Inflammatory macrophage treated with lipopolysaccharide for 4 hours (primary cell): ENCODE results near the gene CENPV.

ENCODE experiments used
- DNase-seq: peaks from one replicate; pipeline ENCODE4 v3.0.0-alpha.2; 2020

CENPV gene

GRCh38 chr17:16358394-16358793 lies 5.1 kb upstream of the CENPV start:
- DNase-seq = no peak

- no peak for DNase-seq
Measured at GRCh38 chr17:16354585-16354984, 1.3 kb upstream of the CENPV start.

- DNase-seq = no peak
Measured at GRCh38 chr17:16352667-16353316, 477 bp downstream of the CENPV start.

GRCh38 chr17:16352303-16352666 lies 984 bp downstream of the CENPV start:
- no peak for DNase-seq

- DNase-seq = no peak
Measured at GRCh38 chr17:16351831-16352230, 1.4 kb downstream of the CENPV start.

- no peak for DNase-seq
Measured at GRCh38 chr17:16349431-16349830, 3.8 kb downstream of the CENPV start.

GRCh38 chr17:16348586-16348985 lies 4.7 kb downstream of the CENPV start:
- DNase-seq = no peak

GRCh38 chr17:16346721-16347271 lies 6.5 kb downstream of the CENPV start:
- no peak for DNase-seq

- no peak for DNase-seq
Measured at GRCh38 chr17:16345565-16345964, 7.7 kb downstream of the CENPV start.

GRCh38 chr17:16343569-16343968 lies 9.7 kb downstream of the CENPV start:
- DNase-seq = no peak

- no peak for DNase-seq
Measured at GRCh38 chr17:16342979-16343378, 10.3 kb downstream of the CENPV start.

- no peak for DNase-seq
Measured at GRCh38 chr17:16339959-16340358, 13.3 kb downstream of the CENPV start.

- no peak for DNase-seq
Measured at GRCh38 chr17:16339402-16339801, 13.9 kb downstream of the CENPV start.

- no peak for DNase-seq
Measured at GRCh38 chr17:16338391-16338790, 14.9 kb downstream of the CENPV start.

GRCh38 chr17:16329519-16330271 lies 23.6 kb downstream of the CENPV start:
- no peak for DNase-seq

- DNase-seq = no peak
Measured at GRCh38 chr17:16328997-16329396, 24.3 kb downstream of the CENPV start.

- no peak for DNase-seq
Measured at GRCh38 chr17:16327018-16327417, 26.3 kb downstream of the CENPV start.

GRCh38 chr17:16325964-16326363 lies 27.3 kb downstream of the CENPV start:
- no peak for DNase-seq

GRCh38 chr17:16322636-16323035 lies 30.6 kb downstream of the CENPV start:
- DNase-seq = no peak

- DNase-seq = no peak
Measured at GRCh38 chr17:16319969-16320368, 33.3 kb downstream of the CENPV start.

GRCh38 chr17:16314859-16315258 lies 38.4 kb downstream of the CENPV start:
- no peak for DNase-seq

- DNase-seq = peak; percentile 3
Measured at GRCh38 chr17:16314189-16314588, 39.1 kb downstream of the CENPV start.

GRCh38 chr17:16313139-16314090 lies 39.9 kb downstream of the CENPV start:
- no peak for DNase-seq
